ENCODE measurements around the gene EIF4EBP3. TPM values are rescaled to one million over a fixed set of nuclear protein-coding genes. Genes with fewer than 3 reads are reported as not detected.

EIF4EBP3 gene
- total and polyA plus RNA-seq, 9 of the 15 experiments (the other 6 are each of a cell fraction or from before 2014, with no cell fraction given): 1.3 to 7.5 (median 3.8) TPM

GRCh38 chr5:140547508-140548299 lies at the start of gene EIF4EBP3 (continued):
- TF ChIP-seq ZNF23 (CRISPR knock-in tag; IDR thresholded peaks at IDR 0.05) (no peak), MAFK (IDR thresholded peaks at IDR 0.05; ENCODE audit: low read length) (no peak), IRF9 (tag; IDR thresholded peaks at IDR 0.05) (no peak), MBD1 (CRISPR knock-in tag; IDR thresholded peaks at IDR 0.05) (peak; percentile 79; the same call in 1 of the 2 replicates), PPARD (CRISPR knock-in tag; IDR thresholded peaks at IDR 0.05) (no peak), PHF20 (IDR thresholded peaks at IDR 0.05; ENCODE audit: partially characterized antibody) (no peak), FOXO4 (CRISPR knock-in tag; IDR thresholded peaks at IDR 0.05) (0 out of 2 replicates have a peak, but pooled peaks have one; percentile 37), DACH1 (IDR thresholded peaks at IDR 0.05; ENCODE audit: partially characterized antibody) (no peak), CTCFL (IDR thresholded peaks at IDR 0.05; ENCODE audit: borderline replicate concordance, insufficient read depth, low read depth, low read length, poor library complexity, severe bottlenecking) (no peak), ZNF75A (CRISPR knock-in tag; IDR thresholded peaks at IDR 0.05) (no peak), ZFP91 (CRISPR knock-in tag; IDR thresholded peaks at IDR 0.05) (no peak; the same call in 1 of the 2 replicates), CSDE1 (IDR thresholded peaks at IDR 0.05) (no peak), JUND (IDR thresholded peaks at IDR 0.05; ENCODE audit: borderline replicate concordance, low read depth, low read length) (peak; percentile 65), JUND (tag; IDR thresholded peaks at IDR 0.05; ENCODE audit: borderline replicate concordance, low read depth, low read length) (no peak; the same call in 2 of the 3 replicates), ZBTB33 (CRISPR knock-in tag; IDR thresholded peaks at IDR 0.05) (peak; percentile 54), PHB (CRISPR knock-in tag; IDR thresholded peaks at IDR 0.05) (no peak), ZNF584 (CRISPR knock-in tag; IDR thresholded peaks at IDR 0.05; ENCODE audit: low read depth) (no peak), ZNF717 (CRISPR knock-in tag; IDR thresholded peaks at IDR 0.05) (no peak)
